IPS-20b (cell line): ENCODE measurements around the gene OPCML.

ENCODE experiments used
- H3K27ac ChIP-seq: one replicate; pipeline ENCODE4 v1.5.1; 2013; ENCODE audit warnings: low read length
- H3K27me3 ChIP-seq: 2 replicates; pipeline ENCODE4 v1.6.1; 2013; ENCODE audit warnings: mild to moderate bottlenecking, low read length, inconsistent platforms; ENCODE audit not compliant: insufficient read depth
- H3K36me3 ChIP-seq: 2 replicates; pipeline ENCODE4 v1.6.1; 2013; ENCODE audit warnings: low read depth, mild to moderate bottlenecking, inconsistent platforms, low read length, moderate library complexity; ENCODE audit not compliant: insufficient read depth
- H3K4me1 ChIP-seq: 2 replicates; pipeline ENCODE4 v1.6.1; 2013; ENCODE audit warnings: mild to moderate bottlenecking, control low read depth, inconsistent platforms, low read length, moderate library complexity; ENCODE audit not compliant: insufficient read depth
- H3K4me3 ChIP-seq: 2 replicates; pipeline ENCODE4 v1.5.1; 2013; ENCODE audit warnings: mild to moderate bottlenecking, low read length, inconsistent platforms
- H3K9ac ChIP-seq: 2 replicates; pipeline ENCODE4 v1.6.1; 2013; ENCODE audit warnings: low read depth, mild to moderate bottlenecking, inconsistent platforms, low read length, moderate library complexity
- H3K9me3 ChIP-seq: 2 replicates; pipeline ENCODE4 v1.6.1; 2013; ENCODE audit warnings: mild to moderate bottlenecking, low read depth, low read length, inconsistent platforms; ENCODE audit not compliant: insufficient read depth

The OPCML gene

GRCh38 chr11:132997396-132997795, 534.9 kb downstream of the OPCML start:
- no peaks in the 10 kb centered on the region for H3K36me3 ChIP-seq
- H3K4me1 ChIP-seq = peaks cover 18% of the 10 kb centered on the region; the same call in 1 of the 2 replicates
- no peak overlapping the region for H3K9ac ChIP-seq
- H3K4me3 ChIP-seq = no peak overlapping the region
- H3K9me3 ChIP-seq = no peaks in the 10 kb centered on the region
- H3K27ac ChIP-seq = no peak overlapping the region
- H3K27me3 ChIP-seq = peaks cover 58% of the 10 kb centered on the region

GRCh38 chr11:132994966-132995365, 537.3 kb downstream of the OPCML start:
- Histone ChIP-seq H3K4me3 (no peak overlapping the region), H3K4me1 (peaks cover 15% of the 10 kb centered on the region; the same call in 1 of the 2 replicates), H3K36me3 (no peaks in the 10 kb centered on the region), H3K27ac (no peak overlapping the region), H3K9ac (no peak overlapping the region), H3K27me3 (peaks cover 60% of the 10 kb centered on the region), H3K9me3 (no peaks in the 10 kb centered on the region)

GRCh38 chr11:132993991-132994502, 538.3 kb downstream of the OPCML start:
- peaks cover 60% of the 10 kb centered on the region for H3K27me3 ChIP-seq
- peak overlapping the region; percentile 59 for H3K4me3 ChIP-seq
- no peaks in the 10 kb centered on the region for H3K36me3 ChIP-seq
- H3K9ac ChIP-seq = peak overlapping the region; percentile 49; the same call in 1 of the 2 replicates
- H3K9me3 ChIP-seq = no peaks in the 10 kb centered on the region
- peaks cover 8% of the 10 kb centered on the region; the same call in 1 of the 2 replicates for H3K4me1 ChIP-seq
- H3K27ac ChIP-seq = no peak overlapping the region

- no peaks in the 10 kb centered on the region for H3K9me3 ChIP-seq
- no peak overlapping the region for H3K27ac ChIP-seq
- H3K27me3 ChIP-seq = peaks cover 56% of the 10 kb centered on the region
- no peak overlapping the region for H3K4me3 ChIP-seq
- no peak overlapping the region for H3K9ac ChIP-seq
- H3K36me3 ChIP-seq = no peaks in the 10 kb centered on the region
- H3K4me1 ChIP-seq = peaks cover 2% of the 10 kb centered on the region; the same call in 1 of the 2 replicates
Measured at GRCh38 chr11:132992838-132993631, 539.3 kb downstream of the OPCML start.

- Histone ChIP-seq H3K27ac (no peak overlapping the region), H3K36me3 (no peaks in the 10 kb centered on the region), H3K27me3 (peaks cover 15% of the 10 kb centered on the region), H3K9me3 (no peaks in the 10 kb centered on the region), H3K9ac (no peak overlapping the region), H3K4me1 (peaks cover 3% of the 10 kb centered on the region; the same call in 1 of the 2 replicates), H3K4me3 (no peak overlapping the region)
Measured at GRCh38 chr11:132988411-132988810, 543.9 kb downstream of the OPCML start.

GRCh38 chr11:132987936-132988335, 544.4 kb downstream of the OPCML start:
- H3K9ac ChIP-seq = no peak overlapping the region
- H3K27me3 ChIP-seq = peaks cover 10% of the 10 kb centered on the region
- no peaks in the 10 kb centered on the region for H3K9me3 ChIP-seq
- H3K4me1 ChIP-seq = peaks cover 7% of the 10 kb centered on the region; the same call in 1 of the 2 replicates
- H3K27ac ChIP-seq = no peak overlapping the region
- H3K36me3 ChIP-seq = no peaks in the 10 kb centered on the region
- H3K4me3 ChIP-seq = no peak overlapping the region

GRCh38 chr11:132983641-132983978, 548.7 kb downstream of the OPCML start:
- no peak overlapping the region for H3K27ac ChIP-seq
- H3K9me3 ChIP-seq = no peaks in the 10 kb centered on the region
- no peaks in the 10 kb centered on the region for H3K36me3 ChIP-seq
- no peak overlapping the region for H3K4me3 ChIP-seq
- H3K9ac ChIP-seq = no peak overlapping the region
- H3K4me1 ChIP-seq = peaks cover 8% of the 10 kb centered on the region; the same call in 1 of the 2 replicates
- 0 out of 2 replicates have a peak, but pooled peaks cover 3% of the 10 kb centered on the region for H3K27me3 ChIP-seq

GRCh38 chr11:132982772-132983640, 549.3 kb downstream of the OPCML start:
- H3K9me3 ChIP-seq = no peaks in the 10 kb centered on the region
- 0 out of 2 replicates have a peak, but pooled peaks cover 3% of the 10 kb centered on the region for H3K27me3 ChIP-seq
- no peak overlapping the region for H3K9ac ChIP-seq
- H3K27ac ChIP-seq = no peak overlapping the region
- H3K4me1 ChIP-seq = peaks cover 8% of the 10 kb centered on the region; the same call in 1 of the 2 replicates
- H3K4me3 ChIP-seq = no peak overlapping the region
- no peaks in the 10 kb centered on the region for H3K36me3 ChIP-seq

- Histone ChIP-seq H3K27me3 (no peaks in the 10 kb centered on the region), H3K27ac (no peak overlapping the region), H3K9ac (no peak overlapping the region), H3K36me3 (no peaks in the 10 kb centered on the region), H3K4me1 (peaks cover 11% of the 10 kb centered on the region; the same call in 1 of the 2 replicates), H3K4me3 (no peak overlapping the region), H3K9me3 (no peaks in the 10 kb centered on the region)
Measured at GRCh38 chr11:132981131-132981956, 551.0 kb downstream of the OPCML start.

- peaks cover 11% of the 10 kb centered on the region; the same call in 1 of the 2 replicates for H3K4me1 ChIP-seq
- no peaks in the 10 kb centered on the region for H3K36me3 ChIP-seq
- no peaks in the 10 kb centered on the region for H3K27me3 ChIP-seq
- H3K9me3 ChIP-seq = no peaks in the 10 kb centered on the region
- no peak overlapping the region for H3K27ac ChIP-seq
- H3K4me3 ChIP-seq = no peak overlapping the region
- no peak overlapping the region for H3K9ac ChIP-seq
Measured at GRCh38 chr11:132980670-132981069, 551.6 kb downstream of the OPCML start.

- no peak overlapping the region for H3K4me3 ChIP-seq
- H3K27ac ChIP-seq = no peak overlapping the region
- H3K36me3 ChIP-seq = no peaks in the 10 kb centered on the region
- no peaks in the 10 kb centered on the region for H3K9me3 ChIP-seq
- H3K9ac ChIP-seq = no peak overlapping the region
- peaks cover 3% of the 10 kb centered on the region; the same call in 1 of the 2 replicates for H3K4me1 ChIP-seq
- H3K27me3 ChIP-seq = no peaks in the 10 kb centered on the region
Measured at GRCh38 chr11:132977746-132978145, 554.6 kb downstream of the OPCML start.
